ENCODE measurements around the gene NUDT19. TPM values are rescaled to one million over a fixed set of nuclear protein-coding genes. Genes with fewer than 3 reads are reported as not detected.
A peak's percentile ranks its signal among the peaks of the same experiment; 100 is the strongest.

The NUDT19 gene
- total RNA-seq, 1 donor from 2014 or later, result 6.2 TPM

- intact Hi-C loops (cut with DNase I), result loop anchor here (1.0 to 10.0 kb wide), 8 partner anchors 16 to 850 kb away; partner anchors contain the start of genes CEP89, DPY19L3, FAAP24 and NUDT19
- peak; percentile 94 to 99 for DNase-seq (ENCODE audit: low spot score in 2 of 2)
- peak within 1 kb of the TSS; percentile 93 to 98 for H3K4me3 ChIP-seq
- peak within 1 kb of the TSS; percentile 61 to 72 for H3K27ac ChIP-seq
- H3K27me3 ChIP-seq, result peaks cover 10% of the 10 kb centered on the region
- H3K9me3 ChIP-seq, result no peaks in the 10 kb centered on the region
- no peak for TF ChIP-seq CTCF (IDR thresholded peaks at IDR 0.05)
- no peaks in the 10 kb centered on the region for H3K36me3 ChIP-seq
- H3K4me1 ChIP-seq, result peaks cover 10 to 18% of the 10 kb centered on the region in 2 donors
Measured at GRCh38 chr19:32674931-32675719, 16.5 kb upstream of the NUDT19 start, which contains the start of gene ANKRD27. TSS of gene ANKRD27 (minus strand) at chr19:32675180. CDS start at chr19:32659015, 16,165 bp downstream.

- no peak for TF ChIP-seq CTCF (IDR thresholded peaks at IDR 0.05)
- Histone ChIP-seq H3K36me3 (no peaks in the 10 kb centered on the region), H3K27ac (peak within 1 kb of the TSS; percentile 61 to 72), H3K4me3 (peak within 1 kb of the TSS; percentile 93 to 98), H3K4me1 (peaks cover 10 to 18% of the 10 kb centered on the region in 2 donors), H3K9me3 (no peaks in the 10 kb centered on the region), H3K27me3 (peaks cover 10% of the 10 kb centered on the region)
- peak; percentile 16 to 89 for DNase-seq (ENCODE audit: low spot score in 2 of 2)
- intact Hi-C loops (cut with DNase I), result loop anchor here (1.0 to 10.0 kb wide), 7 partner anchors 16 to 849 kb away; partner anchors contain the start of genes CEP89, DPY19L3, FAAP24 and NUDT19
Measured at GRCh38 chr19:32675720-32676185, 15.9 kb upstream of the NUDT19 start, which contains the start of gene RGS9BP. TSS of gene RGS9BP (plus strand) at chr19:32675848. CDS start at chr19:32676264, 416 bp downstream.

- intact Hi-C loops (cut with DNase I), result loop anchor here (5.0 to 10.0 kb wide), 5 partner anchors 269 to 848 kb away; partner anchors contain the start of genes CEP89, DPY19L3, FAAP24 and PEPD
Measured at GRCh38 chr19:32676186-32676894, 15.3 kb upstream of the NUDT19 start.

GRCh38 chr19:32676895-32677359, 14.7 kb upstream of the NUDT19 start:
- peaks cover 10% of the 10 kb centered on the region for H3K27me3 ChIP-seq
- no peak for DNase-seq (ENCODE audit: low spot score in 2 of 2)
- peak overlapping the region in 1 of 2 donors; percentile 98 for H3K4me3 ChIP-seq
- intact Hi-C loops (cut with DNase I), result loop anchor here (5.0 to 10.0 kb wide), 5 partner anchors 270 to 848 kb away; partner anchors contain the start of genes CEP89, DPY19L3, FAAP24 and PEPD
- TF ChIP-seq CTCF (IDR thresholded peaks at IDR 0.05), result no peak
- no peak overlapping the region for H3K27ac ChIP-seq
- peaks cover 10 to 18% of the 10 kb centered on the region in 2 donors for H3K4me1 ChIP-seq
- no peaks in the 10 kb centered on the region for H3K36me3 ChIP-seq
- H3K9me3 ChIP-seq, result no peaks in the 10 kb centered on the region

More at GRCh38 chr19:32676186-32676894, 15.3 kb upstream of the NUDT19 start:
- Histone ChIP-seq H3K27ac (no peak overlapping the region), H3K4me3 (peak overlapping the region; percentile 93 to 98), H3K27me3 (peaks cover 10% of the 10 kb centered on the region), H3K36me3 (no peaks in the 10 kb centered on the region), H3K4me1 (peaks cover 10 to 18% of the 10 kb centered on the region in 2 donors), H3K9me3 (no peaks in the 10 kb centered on the region)
- no peak for DNase-seq (ENCODE audit: low spot score in 2 of 2)
- TF ChIP-seq CTCF (IDR thresholded peaks at IDR 0.05), result no peak

- intact Hi-C loops (cut with DNase I), result loop anchor here (5.0 to 10.0 kb wide), 5 partner anchors 270 to 847 kb away; partner anchors contain the start of genes CEP89, DPY19L3, FAAP24 and PEPD
- Histone ChIP-seq H3K27ac (no peak overlapping the region), H3K4me3 (no peak overlapping the region), H3K9me3 (no peaks in the 10 kb centered on the region), H3K36me3 (no peaks in the 10 kb centered on the region), H3K4me1 (peaks cover 10 to 18% of the 10 kb centered on the region in 2 donors), H3K27me3 (peaks cover 10% of the 10 kb centered on the region)
- DNase-seq (ENCODE audit: low spot score in 2 of 2), result no peak
- TF ChIP-seq CTCF (IDR thresholded peaks at IDR 0.05), result no peak
Measured at GRCh38 chr19:32677657-32678056, 14.0 kb upstream of the NUDT19 start.
